DND-41 (cell line): ENCODE measurements around the gene SOCS2.

Experiments used
- ATAC-seq: fragments of 200-7000 bp; cut with Tn5 transposase; 3 replicates; pipeline ENCODE4 v1.9.1; 2021; ENCODE audit warnings: low read depth; ENCODE audit not compliant: insufficient read depth
- DNase-seq: peaks from one replicate; pipeline ENCODE4 v3.0.0-alpha.2; 2020
- H2AFZ ChIP-seq: 2 replicates; pipeline ENCODE4 v1.6.0; 2012; ENCODE audit warnings: low read depth, low read length
- H3K27ac ChIP-seq: 2 replicates; pipeline ENCODE4 v1.5.1; 2012; ENCODE audit warnings: low read length, inconsistent platforms
- H3K27me3 ChIP-seq: fragments of 200-600 bp; sonication (generic); 2 replicates; pipeline ENCODE4 v1.6.0; 2012; ENCODE audit warnings: low read length, mild to moderate bottlenecking, inconsistent platforms; ENCODE audit not compliant: insufficient read depth, poor library complexity
- H3K36me3 ChIP-seq: 2 replicates; pipeline ENCODE4 v1.5.1; 2012; ENCODE audit warnings: low read length, inconsistent platforms; ENCODE audit not compliant: insufficient read depth
- H3K4me1 ChIP-seq: 2 replicates; pipeline ENCODE4 v1.5.1; 2012; ENCODE audit warnings: mild to moderate bottlenecking, low read length; ENCODE audit not compliant: insufficient read depth
- H3K4me2 ChIP-seq: 2 replicates; pipeline ENCODE4 v1.6.0; 2012; ENCODE audit warnings: mild to moderate bottlenecking, moderate library complexity, low read length, inconsistent platforms; ENCODE audit not compliant: insufficient read depth
- H3K4me3 ChIP-seq, 2 experiments: fragments of 200-600 bp in 1 of 2; shearing (Covaris generic) in 1 of 2; 2 replicates each; pipeline ENCODE4 v1.5.1; 2012 to 2016; ENCODE audit warnings: inconsistent platforms in 2 of 2, low read length in 2 of 2, mild to moderate bottlenecking in 2 of 2, low read depth in 1 of 2, moderate library complexity in 1 of 2
- H3K79me2 ChIP-seq: 2 replicates; pipeline ENCODE4 v1.6.0; 2012; ENCODE audit warnings: low read length, inconsistent platforms; ENCODE audit not compliant: insufficient read depth
- H3K9ac ChIP-seq: 2 replicates; pipeline ENCODE4 v1.6.0; 2012; ENCODE audit warnings: low read depth, mild to moderate bottlenecking, inconsistent platforms, low read length, moderate library complexity
- H3K9me3 ChIP-seq: 2 replicates; pipeline ENCODE4 v1.5.1; 2012; ENCODE audit warnings: low read length, moderate library complexity, mild to moderate bottlenecking, inconsistent platforms; ENCODE audit not compliant: insufficient read depth, severe bottlenecking
- H4K20me1 ChIP-seq: 2 replicates; pipeline ENCODE4 v1.6.0; 2012; ENCODE audit warnings: low read length; ENCODE audit not compliant: insufficient read depth
- EZH2 ChIP-seq: IDR thresholded peaks from 3 replicates; pipeline ENCODE4 v1.6.1; 2012; ENCODE audit warnings: borderline replicate concordance, low read depth, mild to moderate bottlenecking, moderate library complexity, low read length, inconsistent platforms; ENCODE audit not compliant: severe bottlenecking
- TF ChIP-seq, protein P1 (sequence below): IDR thresholded peaks from 2 replicates; pipeline ENCODE4 v1.5.1; 2012; ENCODE audit warnings: borderline replicate concordance, low read length, moderate library complexity, mild to moderate bottlenecking; ENCODE audit not compliant: poor library complexity, severe bottlenecking; ENCODE audit errors: extremely low read depth

SOCS2 gene

GRCh38 chr12:93585247-93585646, 12.8 kb downstream of the SOCS2 start:
- no peak for TF ChIP-seq EZH2
- TF ChIP-seq, protein P1, sequence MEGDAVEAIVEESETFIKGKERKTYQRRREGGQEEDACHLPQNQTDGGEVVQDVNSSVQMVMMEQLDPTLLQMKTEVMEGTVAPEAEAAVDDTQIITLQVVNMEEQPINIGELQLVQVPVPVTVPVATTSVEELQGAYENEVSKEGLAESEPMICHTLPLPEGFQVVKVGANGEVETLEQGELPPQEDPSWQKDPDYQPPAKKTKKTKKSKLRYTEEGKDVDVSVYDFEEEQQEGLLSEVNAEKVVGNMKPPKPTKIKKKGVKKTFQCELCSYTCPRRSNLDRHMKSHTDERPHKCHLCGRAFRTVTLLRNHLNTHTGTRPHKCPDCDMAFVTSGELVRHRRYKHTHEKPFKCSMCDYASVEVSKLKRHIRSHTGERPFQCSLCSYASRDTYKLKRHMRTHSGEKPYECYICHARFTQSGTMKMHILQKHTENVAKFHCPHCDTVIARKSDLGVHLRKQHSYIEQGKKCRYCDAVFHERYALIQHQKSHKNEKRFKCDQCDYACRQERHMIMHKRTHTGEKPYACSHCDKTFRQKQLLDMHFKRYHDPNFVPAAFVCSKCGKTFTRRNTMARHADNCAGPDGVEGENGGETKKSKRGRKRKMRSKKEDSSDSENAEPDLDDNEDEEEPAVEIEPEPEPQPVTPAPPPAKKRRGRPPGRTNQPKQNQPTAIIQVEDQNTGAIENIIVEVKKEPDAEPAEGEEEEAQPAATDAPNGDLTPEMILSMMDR: no peak
- no peaks in the 10 kb centered on the region for H4K20me1 ChIP-seq
- H3K9ac ChIP-seq: no peak overlapping the region
- H3K27me3 ChIP-seq: no peaks in the 10 kb centered on the region
- H3K4me3 ChIP-seq: no peak overlapping the region
- no peaks in the 10 kb centered on the region for H3K9me3 ChIP-seq
- no peak overlapping the region for H3K4me2 ChIP-seq
- H3K79me2 ChIP-seq: peaks cover 3% of the 10 kb centered on the region; the same call in 1 of the 2 replicates
- no peak overlapping the region for H3K27ac ChIP-seq
- H2AFZ ChIP-seq: no peak overlapping the region
- ATAC-seq (no peak), DNase-seq (no peak)
- peaks cover 35% of the 10 kb centered on the region for H3K4me1 ChIP-seq
- peaks cover 18% of the 10 kb centered on the region for H3K36me3 ChIP-seq

GRCh38 chr12:93587611-93588010, 15.1 kb downstream of the SOCS2 start:
- peak; percentile 75 for DNase-seq
- Histone ChIP-seq H2AFZ (no peak overlapping the region), H3K36me3 (peaks cover 1% of the 10 kb centered on the region), H3K4me3 (no peak overlapping the region), H4K20me1 (no peaks in the 10 kb centered on the region), H3K27me3 (no peaks in the 10 kb centered on the region), H3K9ac (no peak overlapping the region; the same call in 1 of the 2 replicates), H3K4me2 (no peak overlapping the region), H3K79me2 (no peaks in the 10 kb centered on the region; the same call in 1 of the 2 replicates), H3K4me1 (peaks cover 52% of the 10 kb centered on the region), H3K9me3 (no peaks in the 10 kb centered on the region), H3K27ac (peak overlapping the region; percentile 58)
- ATAC-seq: peak; percentile 71
- TF ChIP-seq, protein P1: no peak
- no peak for TF ChIP-seq EZH2

DNA sequence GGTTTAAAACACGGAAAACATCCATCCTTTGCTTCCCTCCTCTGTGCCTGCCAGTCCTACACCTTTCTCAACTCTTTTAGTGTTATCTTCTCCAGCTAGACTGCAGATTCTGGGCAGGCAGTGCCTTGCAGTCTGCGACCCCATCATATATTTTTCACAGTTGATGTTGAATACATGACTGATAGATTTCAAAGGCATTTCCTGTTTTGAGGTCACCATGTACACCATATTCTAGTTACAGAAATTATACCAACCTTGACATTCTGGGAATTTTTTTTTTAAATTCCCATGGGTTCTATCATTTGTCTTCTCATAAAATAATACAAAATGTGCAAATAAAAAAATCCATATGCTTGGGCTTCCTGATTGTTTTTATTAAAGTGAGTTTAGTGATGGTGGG, 16.6 kb downstream of the SOCS2 start:
- ATAC-seq (peak; percentile 36), DNase-seq (peak; percentile 52)
- Histone ChIP-seq H3K9ac (peak overlapping the region; percentile 23), H4K20me1 (no peaks in the 10 kb centered on the region), H3K27ac (peak overlapping the region; percentile 80), H3K4me3 (no peak overlapping the region), H3K79me2 (no peaks in the 10 kb centered on the region), H3K36me3 (no peaks in the 10 kb centered on the region), H3K4me1 (peaks cover 67% of the 10 kb centered on the region), H3K4me2 (peak overlapping the region; percentile 37), H3K9me3 (no peaks in the 10 kb centered on the region), H3K27me3 (no peaks in the 10 kb centered on the region), H2AFZ (peak overlapping the region; percentile 50; the same call in 1 of the 2 replicates)
- no peak for TF ChIP-seq EZH2
- TF ChIP-seq, protein P1: no peak
